Measurements from ENCODE around the gene ZNF689. TPM values are rescaled to one million over a fixed set of nuclear protein-coding genes. Genes with fewer than 3 reads are reported as not detected.

Gene ZNF689
- total RNA-seq, 1 experiment from 2014 or later: 11.7 TPM

GRCh38 chr16:30554557-30555314 is 55.5 kb downstream of the ZNF689 start:
- H3K4me3 ChIP-seq (ENCODE audit: low read depth, low read length): no peak overlapping the region
- peaks cover 18% of the 10 kb centered on the region for H3K36me3 Mint-ChIP-seq (ENCODE audit: insufficient read depth, unreplicated experiment)
- peaks cover 6% of the 10 kb centered on the region for H3K4me1 Mint-ChIP-seq (ENCODE audit: low read depth, unreplicated experiment)
- intact Hi-C loops (cut with micrococcal nuclease; ENCODE audit: unreplicated experiment): no loop called here
- no peaks in the 10 kb centered on the region for H3K9me3 Mint-ChIP-seq (ENCODE audit: unreplicated experiment)
- no peaks in the 10 kb centered on the region for H3K27me3 Mint-ChIP-seq (ENCODE audit: insufficient read depth, unreplicated experiment)
- no peaks in the 10 kb centered on the region for H3K27me3 ChIP-seq (replicated peaks; ENCODE audit: control insufficient read depth, insufficient read depth, low read length)
- POLR2A ChIA-PET: no interaction called here
- DNase-seq: no peak
- H3K4me3 Mint-ChIP-seq (ENCODE audit: unreplicated experiment): no peak overlapping the region
- peaks cover 12% of the 10 kb centered on the region for H3K4me1 ChIP-seq
- CTCF ChIA-PET: no interaction called here
- no TSS peak for BruUV-seq (replicated peaks)
- peaks cover 2% of the 10 kb centered on the region for H3K36me3 ChIP-seq (ENCODE audit: control insufficient read depth, insufficient read depth, low read length)
- no peak overlapping the region for H3K27ac Mint-ChIP-seq (ENCODE audit: unreplicated experiment)
- H3K9me3 ChIP-seq: no peaks in the 10 kb centered on the region
- TF ChIP-seq, protein P1, sequence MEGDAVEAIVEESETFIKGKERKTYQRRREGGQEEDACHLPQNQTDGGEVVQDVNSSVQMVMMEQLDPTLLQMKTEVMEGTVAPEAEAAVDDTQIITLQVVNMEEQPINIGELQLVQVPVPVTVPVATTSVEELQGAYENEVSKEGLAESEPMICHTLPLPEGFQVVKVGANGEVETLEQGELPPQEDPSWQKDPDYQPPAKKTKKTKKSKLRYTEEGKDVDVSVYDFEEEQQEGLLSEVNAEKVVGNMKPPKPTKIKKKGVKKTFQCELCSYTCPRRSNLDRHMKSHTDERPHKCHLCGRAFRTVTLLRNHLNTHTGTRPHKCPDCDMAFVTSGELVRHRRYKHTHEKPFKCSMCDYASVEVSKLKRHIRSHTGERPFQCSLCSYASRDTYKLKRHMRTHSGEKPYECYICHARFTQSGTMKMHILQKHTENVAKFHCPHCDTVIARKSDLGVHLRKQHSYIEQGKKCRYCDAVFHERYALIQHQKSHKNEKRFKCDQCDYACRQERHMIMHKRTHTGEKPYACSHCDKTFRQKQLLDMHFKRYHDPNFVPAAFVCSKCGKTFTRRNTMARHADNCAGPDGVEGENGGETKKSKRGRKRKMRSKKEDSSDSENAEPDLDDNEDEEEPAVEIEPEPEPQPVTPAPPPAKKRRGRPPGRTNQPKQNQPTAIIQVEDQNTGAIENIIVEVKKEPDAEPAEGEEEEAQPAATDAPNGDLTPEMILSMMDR (IDR thresholded peaks at IDR 0.05; ENCODE audit: insufficient read depth in 1 of 2, low read depth in 1 of 2, low read length in 1 of 2, severe bottlenecking in 1 of 2, unreplicated experiment in 1 of 2): no peak

- Mint-ChIP-seq H3K36me3 (ENCODE audit: insufficient read depth, unreplicated experiment) (peaks cover 18% of the 10 kb centered on the region), H3K27ac (ENCODE audit: unreplicated experiment) (peak overlapping the region; percentile 45), H3K9me3 (ENCODE audit: unreplicated experiment) (no peaks in the 10 kb centered on the region), H3K4me3 (ENCODE audit: unreplicated experiment) (no peak overlapping the region), H3K27me3 (ENCODE audit: insufficient read depth, unreplicated experiment) (no peaks in the 10 kb centered on the region), H3K4me1 (ENCODE audit: low read depth, unreplicated experiment) (peaks cover 18% of the 10 kb centered on the region)
- Histone ChIP-seq H3K27me3 (replicated peaks; ENCODE audit: control insufficient read depth, insufficient read depth, low read length) (no peaks in the 10 kb centered on the region), H3K4me1 (peaks cover 20% of the 10 kb centered on the region), H3K4me3 (ENCODE audit: low read depth, low read length) (no peak overlapping the region), H3K36me3 (ENCODE audit: control insufficient read depth, insufficient read depth, low read length) (peaks cover 2% of the 10 kb centered on the region), H3K9me3 (no peaks in the 10 kb centered on the region)
- TF ChIP-seq, protein P1 (IDR thresholded peaks at IDR 0.05; ENCODE audit: insufficient read depth in 1 of 2, low read depth in 1 of 2, low read length in 1 of 2, severe bottlenecking in 1 of 2, unreplicated experiment in 1 of 2): no peak
- ChIA-PET POLR2A (interaction anchor here (0.6 to 1.0 kb wide), 3 partner anchors 13 to 124 kb away, joined by 3 to 5 read pairs (median 3); partner anchors contain the start of gene DCTPP1), CTCF (no interaction called here)
- intact Hi-C loops (cut with micrococcal nuclease; ENCODE audit: unreplicated experiment): no loop called here
- no TSS peak for BruUV-seq (replicated peaks)
- no peak for DNase-seq
Observed at GRCh38 chr16:30553393-30553899, 56.7 kb downstream of the ZNF689 start.

DNA sequence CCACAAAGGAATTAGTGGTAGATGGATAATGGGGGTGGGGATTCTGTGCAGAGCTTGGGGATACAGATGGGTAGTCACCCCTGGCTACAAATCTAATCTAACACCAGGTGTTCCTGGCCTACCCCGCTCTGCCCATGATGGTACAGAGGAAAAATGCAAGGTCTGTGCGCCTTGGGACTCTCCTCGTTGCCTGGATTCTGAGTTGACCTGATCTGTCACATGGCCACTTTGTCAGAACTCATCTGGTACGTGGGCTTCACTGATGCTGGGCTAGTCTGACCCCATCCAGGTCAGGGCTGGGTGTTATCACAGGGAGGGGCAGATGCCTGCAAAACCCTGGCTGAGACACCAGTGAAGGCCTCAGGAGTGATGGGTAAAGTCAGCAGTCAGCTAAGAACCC is 57.2 kb downstream of the ZNF689 start:
- CTCF ChIA-PET: no interaction called here
- Histone ChIP-seq H3K4me1 (peaks cover 25% of the 10 kb centered on the region), H3K9me3 (no peaks in the 10 kb centered on the region), H3K27me3 (replicated peaks; ENCODE audit: control insufficient read depth, insufficient read depth, low read length) (no peaks in the 10 kb centered on the region), H3K4me3 (ENCODE audit: low read depth, low read length) (no peak overlapping the region), H3K36me3 (ENCODE audit: control insufficient read depth, insufficient read depth, low read length) (peaks cover 2% of the 10 kb centered on the region)
- Mint-ChIP-seq H3K4me1 (ENCODE audit: low read depth, unreplicated experiment) (peaks cover 23% of the 10 kb centered on the region), H3K9me3 (ENCODE audit: unreplicated experiment) (no peaks in the 10 kb centered on the region), H3K36me3 (ENCODE audit: insufficient read depth, unreplicated experiment) (peaks cover 18% of the 10 kb centered on the region), H3K27me3 (ENCODE audit: insufficient read depth, unreplicated experiment) (no peaks in the 10 kb centered on the region), H3K4me3 (ENCODE audit: unreplicated experiment) (no peak overlapping the region), H3K27ac (ENCODE audit: unreplicated experiment) (peak overlapping the region; percentile 45)
- no TSS peak for BruUV-seq (replicated peaks)
- POLR2A ChIA-PET: interaction anchor here (0.6 to 1.0 kb wide), 2 partner anchors 50 to 123 kb away, joined by 3 to 5 read pairs; partner anchors contain the start of gene DCTPP1
- no peak for DNase-seq
- intact Hi-C loops (cut with micrococcal nuclease; ENCODE audit: unreplicated experiment): no loop called here
- TF ChIP-seq, protein P1 (IDR thresholded peaks at IDR 0.05; ENCODE audit: insufficient read depth in 1 of 2, low read depth in 1 of 2, low read length in 1 of 2, severe bottlenecking in 1 of 2, unreplicated experiment in 1 of 2): no peak

Other genes with a start within 250 kb of the ZNF689 start
- gene TBC1D10B, start 239.9 kb downstream of the ZNF689 start, total RNA-seq (2022): 36.9 and 40.5 TPM in 2 replicates
- gene MYL11, start 235.6 kb downstream of the ZNF689 start, total RNA-seq (2022): 2.7 and 2.9 TPM in 2 replicates
- gene SEPTIN1, start 227.8 kb downstream of the ZNF689 start, total RNA-seq (2022): 0.21 and 0.34 TPM in 2 replicates
- gene ZNF48, start 215.0 kb downstream of the ZNF689 start, total RNA-seq (2022): 12.8 and 13.4 TPM in 2 replicates
- gene ZNF771, start 202.8 kb downstream of the ZNF689 start, total RNA-seq (2022): 4.7 and 5.8 TPM in 2 replicates
- 51.1 and 53.2 TPM in 2 replicates for gene DCTPP1, start 180.4 kb downstream of the ZNF689 start, total RNA-seq (2022)
- gene SEPHS2, start 164.5 kb downstream of the ZNF689 start, total RNA-seq (2022): 80.2 and 91.6 TPM in 2 replicates
- gene ITGAL, start 137.6 kb downstream of the ZNF689 start, total RNA-seq (2022): 0.57 TPM in 1 of 2 replicates, not detected in the other
- gene ZNF768, start 83.8 kb downstream of the ZNF689 start, total RNA-seq (2022): 30.3 and 30.6 TPM in 2 replicates
- 6.9 and 8.1 TPM in 2 replicates for gene ZNF747, start 75.5 kb downstream of the ZNF689 start, total RNA-seq (2022)
- 8.5 and 10.9 TPM in 2 replicates for gene ZNF764, start 52.0 kb downstream of the ZNF689 start, total RNA-seq (2022)
- gene ZNF688, start 38.7 kb downstream of the ZNF689 start, total RNA-seq (2022): 6.2 and 10.0 TPM in 2 replicates
- gene ZNF785, start 24.7 kb downstream of the ZNF689 start, total RNA-seq (2022): 13.5 and 13.6 TPM in 2 replicates
- gene PRR14, start 40.6 kb upstream of the ZNF689 start, total RNA-seq (2022): 26.3 and 28.2 TPM in 2 replicates
- 46.1 and 47.9 TPM in 2 replicates for gene FBRS, start 48.0 kb upstream of the ZNF689 start, total RNA-seq (2022)
- gene SRCAP, start 88.8 kb upstream of the ZNF689 start, total RNA-seq (2022): 56.1 and 57.4 TPM in 2 replicates
- 40.8 and 48.6 TPM in 2 replicates for gene PHKG2, start 138.0 kb upstream of the ZNF689 start, total RNA-seq (2022)
- 4.0 and 4.5 TPM in 2 replicates for gene CFAP119, start 151.7 kb upstream of the ZNF689 start, total RNA-seq (2022)
- 94.0 and 97.6 TPM in 2 replicates for gene RNF40, start 151.9 kb upstream of the ZNF689 start, total RNA-seq (2022)
- gene ZNF629, start 176.8 kb upstream of the ZNF689 start, total RNA-seq (2022): 18.9 and 20.6 TPM in 2 replicates

All from Caco-2 (cell line).